Measurements from ENCODE around the gene WWOX. TPM values are rescaled to one million over a fixed set of nuclear protein-coding genes. Genes with fewer than 3 reads are reported as not detected.

WWOX gene
- total RNA-seq, 1 experiment from 2014 or later: 15.6 TPM

DNA sequence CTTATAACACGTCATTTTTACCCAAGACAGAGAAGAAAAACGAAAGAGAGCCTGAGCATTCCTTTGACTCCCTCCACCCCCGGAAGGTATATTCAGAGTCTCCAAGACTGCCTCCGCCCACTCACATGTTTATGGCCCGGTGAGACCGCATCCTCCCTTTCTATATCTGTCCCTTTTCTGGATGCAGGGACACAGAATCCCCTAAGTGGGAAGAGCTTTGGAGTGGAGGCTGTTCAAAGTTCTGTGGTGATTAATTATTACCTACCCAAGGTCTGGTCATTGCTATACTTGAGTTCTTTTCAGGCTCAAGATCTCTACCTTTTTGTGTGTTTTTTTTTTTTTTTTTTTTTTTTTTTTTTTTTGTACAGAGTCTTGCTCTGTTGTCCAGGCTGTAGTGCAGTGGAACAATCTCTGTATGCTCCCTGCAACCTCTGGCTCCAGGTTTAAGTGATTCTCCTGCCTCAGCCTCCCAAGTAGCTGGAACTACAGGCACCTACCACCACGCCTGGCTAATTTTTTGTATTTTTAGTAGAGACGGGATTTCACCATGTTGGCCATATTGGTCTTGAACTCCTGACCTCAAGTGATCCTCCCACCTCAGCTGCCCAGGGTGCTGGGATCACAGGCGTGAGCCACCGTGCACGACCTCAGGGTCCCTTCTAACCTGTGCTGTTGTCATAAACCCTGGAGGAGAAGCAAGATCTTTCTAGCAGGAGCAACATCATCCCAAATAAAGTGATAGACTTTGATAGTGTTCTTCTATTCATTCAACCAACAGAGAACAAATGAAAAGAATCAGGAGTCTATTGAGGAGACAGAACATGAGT lies 407.1 kb downstream of the WWOX start:
- H3K36me3 Mint-ChIP-seq (ENCODE audit: insufficient read depth in 1 of 3, low read depth in 3 of 3): no peaks in the 10 kb centered on the region
- no peak overlapping the region for H3K27ac ChIP-seq (ENCODE audit: insufficient read length, low read depth, low read length)
- no CpG with 5 or more reads among the region's 11 CpGs for WGBS (ENCODE audit: extremely low coverage, insufficient read length, low lambda C conversion rate)
- no peaks in the 10 kb centered on the region for H3K27me3 ChIP-seq (ENCODE audit: insufficient read depth, low read length)
- H3K4me1 ChIP-seq (ENCODE audit: insufficient read depth, low read length): no peaks in the 10 kb centered on the region
- no peak overlapping the region for H3K18ac ChIP-seq (ENCODE audit: insufficient read length, low read depth, low read length)
- H2BK5ac ChIP-seq (ENCODE audit: insufficient read length, low read length): no peak overlapping the region
- H2BK20ac ChIP-seq (ENCODE audit: low read depth, low read length, poor library complexity, severe bottlenecking): no peak overlapping the region
- no peak overlapping the region for H4K5ac ChIP-seq (ENCODE audit: insufficient read length, low read depth, low read length)
- H4K8ac ChIP-seq (replicated peaks; ENCODE audit: insufficient read length, low read depth, low read length): no peak overlapping the region
- H2AFZ ChIP-seq (ENCODE audit: low read length): no peak overlapping the region
- H2BK15ac ChIP-seq (ENCODE audit: low read depth, low read length): no peak overlapping the region
- no peak overlapping the region for H2AK5ac ChIP-seq (ENCODE audit: insufficient read length, low read length)
- H3K4me1 Mint-ChIP-seq: peaks cover 20 to 23% of the 10 kb centered on the region in 2 experiments
- H3K27me3 Mint-ChIP-seq (ENCODE audit: low read depth): no peaks in the 10 kb centered on the region; the same call in none of the 2 replicates
- H3K4ac ChIP-seq (ENCODE audit: low read depth, low read length): no peak overlapping the region
- no peak overlapping the region for H3K4me2 ChIP-seq (ENCODE audit: insufficient read depth, insufficient read length, low read length)
- H3K27ac Mint-ChIP-seq: no peak overlapping the region; a peak in 1 of 7 replicates
- TF ChIP-seq, protein P1, sequence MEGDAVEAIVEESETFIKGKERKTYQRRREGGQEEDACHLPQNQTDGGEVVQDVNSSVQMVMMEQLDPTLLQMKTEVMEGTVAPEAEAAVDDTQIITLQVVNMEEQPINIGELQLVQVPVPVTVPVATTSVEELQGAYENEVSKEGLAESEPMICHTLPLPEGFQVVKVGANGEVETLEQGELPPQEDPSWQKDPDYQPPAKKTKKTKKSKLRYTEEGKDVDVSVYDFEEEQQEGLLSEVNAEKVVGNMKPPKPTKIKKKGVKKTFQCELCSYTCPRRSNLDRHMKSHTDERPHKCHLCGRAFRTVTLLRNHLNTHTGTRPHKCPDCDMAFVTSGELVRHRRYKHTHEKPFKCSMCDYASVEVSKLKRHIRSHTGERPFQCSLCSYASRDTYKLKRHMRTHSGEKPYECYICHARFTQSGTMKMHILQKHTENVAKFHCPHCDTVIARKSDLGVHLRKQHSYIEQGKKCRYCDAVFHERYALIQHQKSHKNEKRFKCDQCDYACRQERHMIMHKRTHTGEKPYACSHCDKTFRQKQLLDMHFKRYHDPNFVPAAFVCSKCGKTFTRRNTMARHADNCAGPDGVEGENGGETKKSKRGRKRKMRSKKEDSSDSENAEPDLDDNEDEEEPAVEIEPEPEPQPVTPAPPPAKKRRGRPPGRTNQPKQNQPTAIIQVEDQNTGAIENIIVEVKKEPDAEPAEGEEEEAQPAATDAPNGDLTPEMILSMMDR (conservative IDR thresholded peaks at IDR 0.05): no peak
- no peak overlapping the region for H2BK12ac ChIP-seq (ENCODE audit: insufficient read length, low read depth, low read length)
- H4K91ac ChIP-seq (ENCODE audit: insufficient read length, low read depth, low read length): no peak overlapping the region
- no peak overlapping the region for H3K23ac ChIP-seq (ENCODE audit: insufficient read length, low read depth, low read length)
- H3K79me2 ChIP-seq (ENCODE audit: insufficient read depth, low read length): no peaks in the 10 kb centered on the region
- no peaks in the 10 kb centered on the region for H3K79me1 ChIP-seq (ENCODE audit: insufficient read depth, low read depth, low read length, poor library complexity, severe bottlenecking)
- H3K9me3 Mint-ChIP-seq: no peaks in the 10 kb centered on the region
- H3T11ph ChIP-seq (ENCODE audit: low read length): no peak overlapping the region
- DNase-seq: no peak
- H3K4me3 Mint-ChIP-seq: no peak overlapping the region
- H3K9me3 ChIP-seq (ENCODE audit: control insufficient read depth, low read depth, low read length): no peaks in the 10 kb centered on the region
- no peak overlapping the region for H3K56ac ChIP-seq (ENCODE audit: insufficient read length, low read depth, low read length)
- H3K9ac ChIP-seq (ENCODE audit: extremely low read depth, insufficient read length, low read length): no peak overlapping the region
- no peaks in the 10 kb centered on the region for H3K23me2 ChIP-seq (ENCODE audit: insufficient read length, low read depth, low read length, poor library complexity, severe bottlenecking)
- no peaks in the 10 kb centered on the region for H4K20me1 ChIP-seq (ENCODE audit: control insufficient read depth, insufficient read depth, insufficient read length)
- no peak overlapping the region for H3K14ac ChIP-seq (ENCODE audit: insufficient read depth, low read length)
- H2BK120ac ChIP-seq (ENCODE audit: low read depth, low read length, poor library complexity, severe bottlenecking): no peak overlapping the region
